ENCODE measurements around the gene CD2AP. TPM values are rescaled to one million over a fixed set of nuclear protein-coding genes. Genes with fewer than 3 reads are reported as not detected.

The CD2AP gene
- total RNA-seq, 4 donors from 2014 or later, result 23.4 to 33.9 (median 30.4) TPM

- H3K27ac ChIP-seq, result no peak overlapping the region
- no peak for DNase-seq
- H3K36me3 ChIP-seq, result peaks cover 0 to 53% (median 0%) of the 10 kb centered on the region in 3 donors
- TF ChIP-seq, protein P1, sequence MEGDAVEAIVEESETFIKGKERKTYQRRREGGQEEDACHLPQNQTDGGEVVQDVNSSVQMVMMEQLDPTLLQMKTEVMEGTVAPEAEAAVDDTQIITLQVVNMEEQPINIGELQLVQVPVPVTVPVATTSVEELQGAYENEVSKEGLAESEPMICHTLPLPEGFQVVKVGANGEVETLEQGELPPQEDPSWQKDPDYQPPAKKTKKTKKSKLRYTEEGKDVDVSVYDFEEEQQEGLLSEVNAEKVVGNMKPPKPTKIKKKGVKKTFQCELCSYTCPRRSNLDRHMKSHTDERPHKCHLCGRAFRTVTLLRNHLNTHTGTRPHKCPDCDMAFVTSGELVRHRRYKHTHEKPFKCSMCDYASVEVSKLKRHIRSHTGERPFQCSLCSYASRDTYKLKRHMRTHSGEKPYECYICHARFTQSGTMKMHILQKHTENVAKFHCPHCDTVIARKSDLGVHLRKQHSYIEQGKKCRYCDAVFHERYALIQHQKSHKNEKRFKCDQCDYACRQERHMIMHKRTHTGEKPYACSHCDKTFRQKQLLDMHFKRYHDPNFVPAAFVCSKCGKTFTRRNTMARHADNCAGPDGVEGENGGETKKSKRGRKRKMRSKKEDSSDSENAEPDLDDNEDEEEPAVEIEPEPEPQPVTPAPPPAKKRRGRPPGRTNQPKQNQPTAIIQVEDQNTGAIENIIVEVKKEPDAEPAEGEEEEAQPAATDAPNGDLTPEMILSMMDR (IDR thresholded peaks at IDR 0.05), result no peak
- TF ChIP-seq POLR2A (IDR thresholded peaks at IDR 0.05), result no peak
- no peak overlapping the region for H3K4me3 ChIP-seq
- H3K9me3 ChIP-seq, result peaks cover 0 to 20% (median 9%) of the 10 kb centered on the region in 3 donors
- no peaks in the 10 kb centered on the region for H3K27me3 ChIP-seq
- intact Hi-C loops (cut with DNase I), result no loop called here
- no peaks in the 10 kb centered on the region for H3K4me1 ChIP-seq
These were observed 35.3 kb downstream of the CD2AP start for GRCh38 chr6:47512872-47513271.

DNA sequence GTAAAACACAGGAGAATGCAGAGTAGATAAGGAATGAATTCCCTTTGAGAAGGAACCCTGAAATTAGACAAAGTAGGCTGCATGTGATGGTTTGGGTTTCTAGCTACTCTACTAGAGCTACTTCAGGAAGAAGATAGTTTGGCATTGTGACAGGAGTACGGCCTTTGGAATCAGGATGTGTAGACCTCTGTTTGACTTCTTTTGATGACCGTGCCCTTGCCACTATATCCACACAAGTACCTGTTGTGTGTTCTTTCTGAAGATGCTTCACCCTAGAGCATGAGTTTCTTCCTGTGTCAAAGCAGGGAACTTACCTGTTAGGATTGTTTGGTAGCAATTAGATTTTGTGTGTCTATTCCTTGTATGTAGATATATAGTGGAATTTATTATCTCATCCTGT is 41.7 kb downstream of the CD2AP start:
- intact Hi-C loops (cut with DNase I), result no loop called here
- 83 to 85% methylated on average over 2 of the region's 2 CpGs for WGBS, 2 donors

GRCh38 chr6:47520282-47520681 is 42.7 kb downstream of the CD2AP start:
- WGBS, 2 donors, result 74 to 81% methylated on average over 6 of the region's 6 CpGs
- H3K4me3 ChIP-seq, result no peak overlapping the region
- no peak overlapping the region for H3K27ac ChIP-seq
- no peaks in the 10 kb centered on the region for H3K9me3 ChIP-seq
- intact Hi-C loops (cut with DNase I), result no loop called here
- no peaks in the 10 kb centered on the region for H3K27me3 ChIP-seq
- peaks cover 0 to 8% (median 0%) of the 10 kb centered on the region in 3 donors for H3K4me1 ChIP-seq
- peaks cover 0 to 10% (median 0%) of the 10 kb centered on the region in 3 donors for H3K36me3 ChIP-seq
- no peak for DNase-seq
- TF ChIP-seq, protein P1 (IDR thresholded peaks at IDR 0.05), result no peak
- TF ChIP-seq POLR2A (IDR thresholded peaks at IDR 0.05), result no peak

More for the DNA sequence above, 41.7 kb downstream of the CD2AP start:
- H3K4me1 ChIP-seq, result no peaks in the 10 kb centered on the region
- no peak overlapping the region for H3K4me3 ChIP-seq
- H3K27me3 ChIP-seq, result no peaks in the 10 kb centered on the region
- H3K27ac ChIP-seq, result no peak overlapping the region
- peaks cover 0 to 10% (median 0%) of the 10 kb centered on the region in 3 donors for H3K36me3 ChIP-seq
- no peaks in the 10 kb centered on the region for H3K9me3 ChIP-seq
- DNase-seq, result no peak
- TF ChIP-seq, protein P1 (IDR thresholded peaks at IDR 0.05), result no peak
- TF ChIP-seq POLR2A (IDR thresholded peaks at IDR 0.05), result no peak

DNA sequence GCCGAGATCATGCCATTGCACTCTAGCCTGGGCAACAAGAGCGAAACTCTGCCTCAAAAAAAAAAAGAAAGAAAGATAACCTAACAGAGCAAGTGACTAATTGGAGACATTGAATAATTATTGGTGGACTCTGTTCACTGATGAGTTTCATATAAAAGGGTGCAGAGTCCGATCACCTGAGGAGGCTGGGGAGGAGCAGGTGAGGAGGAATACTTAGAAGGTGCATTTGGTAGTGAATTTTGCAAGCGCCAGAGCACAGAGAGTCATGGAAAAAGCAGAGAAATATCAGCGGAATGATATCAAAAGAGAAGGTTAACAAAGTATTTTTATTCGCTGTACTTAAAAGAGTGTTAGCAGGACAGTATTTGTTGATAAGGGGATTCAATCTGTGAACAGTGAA is 44.4 kb downstream of the CD2AP start:
- Histone ChIP-seq H3K9me3 (no peaks in the 10 kb centered on the region), H3K27me3 (no peaks in the 10 kb centered on the region), H3K27ac (no peak overlapping the region), H3K36me3 (peaks cover 0 to 9% (median 0%) of the 10 kb centered on the region in 3 donors), H3K4me3 (no peak overlapping the region), H3K4me1 (peaks cover 0 to 9% (median 0%) of the 10 kb centered on the region in 3 donors)
- DNase-seq, result no peak
- TF ChIP-seq POLR2A (IDR thresholded peaks at IDR 0.05), result no peak
- TF ChIP-seq, protein P1 (IDR thresholded peaks at IDR 0.05), result no peak
- intact Hi-C loops (cut with DNase I), result no loop called here
- WGBS, 2 donors, result 82 to 89% methylated on average over 6 of the region's 6 CpGs

- H3K4me1 ChIP-seq, result peaks cover 0 to 9% (median 0%) of the 10 kb centered on the region in 3 donors
- no peak for DNase-seq
- no peaks in the 10 kb centered on the region for H3K27me3 ChIP-seq
- WGBS, 2 donors, result 81% methylated on average over 3 of the region's 3 CpGs
- H3K36me3 ChIP-seq, result peaks cover 0 to 6% (median 0%) of the 10 kb centered on the region in 3 donors
- no peak overlapping the region for H3K4me3 ChIP-seq
- intact Hi-C loops (cut with DNase I), result no loop called here
- no peak for TF ChIP-seq POLR2A (IDR thresholded peaks at IDR 0.05)
- TF ChIP-seq, protein P1 (IDR thresholded peaks at IDR 0.05), result no peak
- H3K27ac ChIP-seq, result no peak overlapping the region
- H3K9me3 ChIP-seq, result no peaks in the 10 kb centered on the region
These were observed 46.7 kb downstream of the CD2AP start for GRCh38 chr6:47524136-47524845.
